ENCODE measurements around the gene SPSB3.

DNA sequence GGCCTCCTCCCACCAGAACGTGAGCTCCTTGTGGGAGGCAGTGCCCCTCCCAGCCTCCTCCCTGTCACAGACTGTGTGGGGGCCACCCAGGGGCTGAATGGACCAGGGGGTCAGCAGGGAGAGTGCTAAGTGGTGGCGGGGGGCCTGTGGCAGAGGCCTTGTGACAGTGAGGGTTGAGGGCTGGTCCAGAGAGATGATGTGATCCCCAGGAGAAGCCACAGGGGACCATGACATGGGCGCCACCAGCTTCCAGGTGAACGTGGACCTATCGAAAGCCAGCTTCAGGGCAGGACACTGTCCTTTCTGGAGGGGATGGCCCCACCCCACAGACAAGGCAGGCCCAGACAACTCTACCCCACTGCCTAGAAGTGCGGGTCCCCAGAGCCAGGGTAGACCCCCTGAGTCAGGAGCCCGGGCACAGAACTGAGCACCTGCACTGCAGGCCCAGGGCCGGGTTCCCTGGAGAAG, 3.1 kb downstream of the SPSB3 start:
- no peak for TF ChIP-seq POLR2AphosphoS5 (IDR thresholded peaks at IDR 0.05)
- TF ChIP-seq POLR2A (IDR thresholded peaks at IDR 0.05), result no peak
